HG03439 (cell line): ENCODE results near the gene GLDC.
A peak's percentile ranks its signal among the peaks of the same experiment; 100 is the strongest.

Experiments
- ATAC-seq: cut with Tn5 transposase; IDR thresholded peaks from one replicate; pipeline ENCODE4 v1.9.1; 2021; ENCODE audit warnings: mild to moderate bottlenecking, moderate library complexity; ENCODE audit not compliant: unreplicated experiment

GLDC gene

GRCh38 chr9:6665628-6666027, 20.1 kb upstream of the GLDC start:
- no peak for ATAC-seq

- ATAC-seq: no peak
Measured at GRCh38 chr9:6664204-6664680, 18.7 kb upstream of the GLDC start.

GRCh38 chr9:6660512-6660911, 15.0 kb upstream of the GLDC start:
- ATAC-seq: no peak

- no peak for ATAC-seq
Measured at GRCh38 chr9:6658628-6659353, 13.3 kb upstream of the GLDC start.

- no peak for ATAC-seq
Measured at GRCh38 chr9:6656614-6657300, 11.2 kb upstream of the GLDC start.

GRCh38 chr9:6655036-6655435, 9.5 kb upstream of the GLDC start:
- ATAC-seq: peak; percentile 72

GRCh38 chr9:6646293-6646636, 736 bp upstream of the GLDC start:
- ATAC-seq: no peak

- peak; percentile 31 for ATAC-seq
Measured at GRCh38 chr9:6645105-6645354, 499 bp downstream of the GLDC start.

- no peak for ATAC-seq
Measured at GRCh38 chr9:6644346-6645104, 1.0 kb downstream of the GLDC start.

- ATAC-seq: no peak
Measured at GRCh38 chr9:6641961-6642360, 3.6 kb downstream of the GLDC start.

GRCh38 chr9:6641561-6641960, 4.0 kb downstream of the GLDC start:
- no peak for ATAC-seq

GRCh38 chr9:6641056-6641455, 4.5 kb downstream of the GLDC start:
- ATAC-seq: no peak

GRCh38 chr9:6640268-6641051, 5.1 kb downstream of the GLDC start:
- no peak for ATAC-seq

- no peak for ATAC-seq
Measured at GRCh38 chr9:6639622-6640021, 5.9 kb downstream of the GLDC start.

- no peak for ATAC-seq
Measured at GRCh38 chr9:6634444-6634843, 11.1 kb downstream of the GLDC start.

GRCh38 chr9:6633378-6633777, 12.2 kb downstream of the GLDC start:
- no peak for ATAC-seq

- peak; percentile 96 for ATAC-seq
Measured at GRCh38 chr9:6632516-6633183, 12.9 kb downstream of the GLDC start.

- ATAC-seq: no peak
Measured at GRCh38 chr9:6631207-6631512, 14.4 kb downstream of the GLDC start.

- ATAC-seq: peak; percentile 58
Measured at GRCh38 chr9:6630502-6631206, 14.9 kb downstream of the GLDC start.

GRCh38 chr9:6628704-6629103, 16.8 kb downstream of the GLDC start:
- ATAC-seq: no peak
